CD14-positive monocyte (primary cell): Measurements from ENCODE around the gene OPN3. TPM values are rescaled to one million over a fixed set of nuclear protein-coding genes. Genes with fewer than 3 reads are reported as not detected.

Source experiments
- DNase-seq, 3 donors: peaks; one replicate each; pipeline ENCODE4 v3.0.0-alpha.2; 2011 to 2022
- H2AFZ ChIP-seq: 2 replicates; pipeline ENCODE4 v1.6.0; 2012; ENCODE audit warnings: mild to moderate bottlenecking, low read depth, low read length, inconsistent platforms; ENCODE audit not compliant: insufficient read depth, poor library complexity, severe bottlenecking
- H3K27ac ChIP-seq, 2 donors: 1 replicate in 1 of 2; 2 replicates in 1 of 2; pipeline ENCODE4 v1.5.1; 2012 to 2013; ENCODE audit warnings: low read length in 2 of 2, control low read depth in 1 of 2, inconsistent platforms in 1 of 2, low read depth in 1 of 2, mild to moderate bottlenecking in 1 of 2
- H3K27me3 ChIP-seq, 2 donors: one replicate each; pipeline versions ENCODE4 v1.6.0 to v1.6.1; 2011 to 2013; ENCODE audit warnings: low read length in 2 of 2; ENCODE audit not compliant: control insufficient read depth in 2 of 2, insufficient read depth in 2 of 2
- H3K36me3 ChIP-seq, 2 donors: replicated peaks in 1 of 2; 1 replicate in 1 of 2; 2 replicates in 1 of 2; pipeline versions ENCODE4 v1.5.1 to v1.6.1; 2012 to 2013; ENCODE audit warnings: low read length in 2 of 2, control low read depth in 1 of 2, inconsistent platforms in 1 of 2, mild to moderate bottlenecking in 1 of 2; ENCODE audit not compliant: insufficient read depth in 2 of 2, control insufficient read depth in 1 of 2
- H3K4me1 ChIP-seq, 2 donors: 1 replicate in 1 of 2; 2 replicates in 1 of 2; pipeline versions ENCODE4 v1.5.1 to v1.6.1; 2012 to 2013; ENCODE audit warnings: low read length in 2 of 2, control low read depth in 1 of 2, inconsistent platforms in 1 of 2, mild to moderate bottlenecking in 1 of 2, moderate library complexity in 1 of 2; ENCODE audit not compliant: insufficient read depth in 2 of 2, control insufficient read depth in 1 of 2
- H3K4me2 ChIP-seq: replicated peaks from 2 replicates; pipeline ENCODE3; 2012; ENCODE audit warnings: low read length, moderate library complexity, mild to moderate bottlenecking; ENCODE audit not compliant: poor library complexity, severe bottlenecking; ENCODE audit errors: extremely low read depth
- H3K4me3 ChIP-seq, 3 experiments: fragments of 200-600 bp in 1 of 3; sonication (generic) in 1 of 3; replicated peaks in 1 of 3; 1 replicate in 2 of 3; 2 replicates in 1 of 3; pipeline ENCODE4 v1.5.1; 2011 to 2013; ENCODE audit warnings: low read length in 3 of 3, mild to moderate bottlenecking in 3 of 3, control low read depth in 2 of 3, low read depth in 2 of 3, inconsistent platforms in 1 of 3, moderate library complexity in 1 of 3
- H3K79me2 ChIP-seq: 2 replicates; pipeline ENCODE4 v1.6.0; 2012; ENCODE audit warnings: mild to moderate bottlenecking, control low read depth, inconsistent platforms, low read length, moderate library complexity; ENCODE audit not compliant: insufficient read depth
- H3K9ac ChIP-seq: 2 replicates; pipeline ENCODE4 v1.6.0; 2017; ENCODE audit warnings: low read length, mild to moderate bottlenecking; ENCODE audit not compliant: insufficient read depth, poor library complexity, severe bottlenecking
- H3K9me3 ChIP-seq, 2 donors: replicated peaks in 1 of 2; 1 replicate in 1 of 2; 2 replicates in 1 of 2; pipeline versions ENCODE4 v1.5.1 to v1.6.1; 2012 to 2013; ENCODE audit warnings: low read length in 2 of 2, control low read depth in 1 of 2; ENCODE audit not compliant: control insufficient read depth in 1 of 2, insufficient read depth in 1 of 2
- H4K20me1 ChIP-seq: 2 replicates; pipeline ENCODE4 v1.6.0; 2012; ENCODE audit warnings: mild to moderate bottlenecking, low read length, control low read depth, moderate library complexity; ENCODE audit not compliant: insufficient read depth
- H3K27ac Mint-ChIP-seq, 7 donors: one replicate each; pipeline ENCODE4 v1.8.0; 2020; ENCODE audit warnings: mild to moderate bottlenecking in 7 of 7, mixed read lengths in 7 of 7, moderate library complexity in 6 of 7, inconsistent platforms in 2 of 7
- H3K27me3 Mint-ChIP-seq, 3 donors: one replicate each; pipeline ENCODE4 v1.8.0; 2021 to 2022; ENCODE audit warnings: low read depth in 3 of 3, mild to moderate bottlenecking in 3 of 3, mixed read lengths in 3 of 3, moderate library complexity in 3 of 3, inconsistent platforms in 1 of 3
- H3K36me3 Mint-ChIP-seq, 2 donors: one replicate each; pipeline ENCODE4 v1.8.0; 2020; ENCODE audit warnings: mixed read lengths in 2 of 2, inconsistent platforms in 1 of 2, mild to moderate bottlenecking in 1 of 2
- H3K4me1 Mint-ChIP-seq: one replicate; pipeline ENCODE4 v1.8.0; 2020; ENCODE audit warnings: mild to moderate bottlenecking, mixed read lengths
- H3K4me3 Mint-ChIP-seq, 2 donors: one replicate each; pipeline ENCODE4 v1.8.0; 2020; ENCODE audit warnings: mild to moderate bottlenecking in 2 of 2, mixed read lengths in 2 of 2, moderate library complexity in 1 of 2
- H3K9me3 Mint-ChIP-seq, 7 donors: one replicate each; pipeline ENCODE4 v1.8.0; 2020 to 2022; ENCODE audit warnings: mixed read lengths in 7 of 7, mild to moderate bottlenecking in 6 of 7, moderate library complexity in 6 of 7, inconsistent platforms in 2 of 7
- WGBS: methylation state at CpG from one replicate; pipeline ENCODE4 v1.1.5; 2013; ENCODE audit warnings: missing lambda C conversion rate; ENCODE audit not compliant: insufficient coverage; 5-methylcytosine and 5-hydroxymethylcytosine counted together
- intact Hi-C, 2 donors: fragments of 100-400 bp; cut with micrococcal nuclease; formaldehyde crosslinking; loops; one replicate each; pipeline versions ENCODE4 v1.15.0 to v1.15.1; 2023
- polyA plus RNA-seq, 3 donors: library from polyadenylated mRNA; depleted of rRNA in 1 of 3; unstranded in 2 of 3; stranded (reverse) in 1 of 3; fragments of 300-500 nt in 2 of 3; fragments of >200 nt in 1 of 3; fragmentation: Illumina TruSeq in 2 of 3; gene quantifications; 1 replicate in 2 of 3; 2 replicates in 1 of 3; pipeline ENCODE4 v1.2.3, GENCODE V29; 2012 to 2021
- TF ChIP-seq, protein P1 (sequence below): fragments of 200-600 bp; IDR thresholded peaks from one replicate; pipeline ENCODE4 v1.8.0; 2022; ENCODE audit warnings: antibody characterized with exemption, mild to moderate bottlenecking

The OPN3 gene
- polyA plus RNA-seq, 3 donors: 14.5 to 56.1 (median 55.2) TPM

- no peaks in the 10 kb centered on the region for H3K9me3 ChIP-seq
- intact Hi-C loops: loop anchor here in 1 of 2 donors (5.0 to 10.0 kb wide), 2 partner anchors 82 to 230 kb away; partner anchors contain the start of genes EXO1 and KMO
- H3K27ac Mint-ChIP-seq: peak overlapping the region in 2 of 7 donors; percentile 6 to 49
Measured at GRCh38 chr1:241614572-241614971, 25.6 kb downstream of the OPN3 start.

DNA sequence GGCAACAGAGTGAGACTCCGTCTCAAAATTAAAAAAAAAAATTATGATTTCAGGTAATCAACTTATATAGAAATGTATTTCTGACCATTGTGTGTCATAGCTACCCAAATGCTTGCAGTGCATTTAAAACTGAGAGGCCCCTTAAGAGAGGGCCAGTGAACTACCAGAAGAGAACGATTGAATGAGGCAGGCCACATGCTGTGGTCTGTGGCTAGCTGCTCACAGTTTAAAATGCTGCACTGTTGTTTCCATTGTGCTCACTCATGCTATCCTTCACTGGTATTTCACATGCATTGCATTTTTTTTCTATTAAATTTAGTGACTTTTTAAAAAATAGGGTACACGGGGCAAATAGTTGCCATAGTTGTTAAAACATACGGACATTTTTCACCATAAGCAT lies 26.0 kb downstream of the OPN3 start:
- peak overlapping the region in 1 of 7 donors; percentile 6 for H3K27ac Mint-ChIP-seq
- 100% methylated on average over 1 of the region's 4 CpGs for WGBS
- no peaks in the 10 kb centered on the region for H3K9me3 Mint-ChIP-seq
- Histone ChIP-seq H3K27me3 (no peaks in the 10 kb centered on the region), H4K20me1 (no peaks in the 10 kb centered on the region), H2AFZ (no peak overlapping the region), H3K9me3 (no peaks in the 10 kb centered on the region), H3K4me2 (no peak overlapping the region), H3K4me3 (no peak overlapping the region), H3K4me1 (peaks cover 11 to 20% of the 10 kb centered on the region in 2 donors), H3K9ac (no peak overlapping the region), H3K36me3 (peaks cover 0 to 8% of the 10 kb centered on the region in 2 donors), H3K79me2 (peaks cover 7% of the 10 kb centered on the region), H3K27ac (no peak overlapping the region)
- H3K27me3 Mint-ChIP-seq: peaks cover 0 to 1% (median 0%) of the 10 kb centered on the region in 3 donors
- no peak for DNase-seq
- no peak overlapping the region for H3K4me3 Mint-ChIP-seq
- peaks cover 6% of the 10 kb centered on the region for H3K4me1 Mint-ChIP-seq
- peaks cover 15 to 18% of the 10 kb centered on the region in 2 donors for H3K36me3 Mint-ChIP-seq
- TF ChIP-seq, protein P1, sequence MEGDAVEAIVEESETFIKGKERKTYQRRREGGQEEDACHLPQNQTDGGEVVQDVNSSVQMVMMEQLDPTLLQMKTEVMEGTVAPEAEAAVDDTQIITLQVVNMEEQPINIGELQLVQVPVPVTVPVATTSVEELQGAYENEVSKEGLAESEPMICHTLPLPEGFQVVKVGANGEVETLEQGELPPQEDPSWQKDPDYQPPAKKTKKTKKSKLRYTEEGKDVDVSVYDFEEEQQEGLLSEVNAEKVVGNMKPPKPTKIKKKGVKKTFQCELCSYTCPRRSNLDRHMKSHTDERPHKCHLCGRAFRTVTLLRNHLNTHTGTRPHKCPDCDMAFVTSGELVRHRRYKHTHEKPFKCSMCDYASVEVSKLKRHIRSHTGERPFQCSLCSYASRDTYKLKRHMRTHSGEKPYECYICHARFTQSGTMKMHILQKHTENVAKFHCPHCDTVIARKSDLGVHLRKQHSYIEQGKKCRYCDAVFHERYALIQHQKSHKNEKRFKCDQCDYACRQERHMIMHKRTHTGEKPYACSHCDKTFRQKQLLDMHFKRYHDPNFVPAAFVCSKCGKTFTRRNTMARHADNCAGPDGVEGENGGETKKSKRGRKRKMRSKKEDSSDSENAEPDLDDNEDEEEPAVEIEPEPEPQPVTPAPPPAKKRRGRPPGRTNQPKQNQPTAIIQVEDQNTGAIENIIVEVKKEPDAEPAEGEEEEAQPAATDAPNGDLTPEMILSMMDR: no peak
- intact Hi-C loops: loop anchor here in 1 of 2 donors (5.0 to 10.0 kb wide), 2 partner anchors 82 to 231 kb away; partner anchors contain the start of genes EXO1 and KMO

More at GRCh38 chr1:241614572-241614971, 25.6 kb downstream of the OPN3 start:
- H3K9ac ChIP-seq: no peak overlapping the region
- H3K4me1 ChIP-seq: peaks cover 11 to 20% of the 10 kb centered on the region in 2 donors
- no peaks in the 10 kb centered on the region for H4K20me1 ChIP-seq
- no peak overlapping the region for H2AFZ ChIP-seq
- Mint-ChIP-seq H3K36me3 (peaks cover 18% of the 10 kb centered on the region in 2 donors), H3K4me3 (no peak overlapping the region), H3K27me3 (peaks cover 0 to 1% (median 0%) of the 10 kb centered on the region in 3 donors), H3K9me3 (no peaks in the 10 kb centered on the region), H3K4me1 (peaks cover 6% of the 10 kb centered on the region)
- peaks cover 0 to 5% of the 10 kb centered on the region in 2 donors for H3K36me3 ChIP-seq
- 78% methylated on average over 4 of the region's 4 CpGs for WGBS
- no peaks in the 10 kb centered on the region for H3K27me3 ChIP-seq
- H3K4me3 ChIP-seq: no peak overlapping the region
- no peak overlapping the region for H3K4me2 ChIP-seq
- TF ChIP-seq, protein P1: no peak
- H3K27ac ChIP-seq: no peak overlapping the region
- DNase-seq: no peak
- H3K79me2 ChIP-seq: peaks cover 7% of the 10 kb centered on the region
